Measurements from ENCODE around the gene CEP112.

The CEP112 gene

GRCh38 chr17:65918500-65918899 is 273.4 kb downstream of the CEP112 start:
- no peak for DNase-seq

- DNase-seq: no peak
Observed at GRCh38 chr17:65917560-65917959, 274.4 kb downstream of the CEP112 start.

- DNase-seq: no peak
Observed at GRCh38 chr17:65916425-65916824, 275.5 kb downstream of the CEP112 start.

- no peak for DNase-seq
Observed at GRCh38 chr17:65914784-65915342, 277.1 kb downstream of the CEP112 start.

- no peak for DNase-seq
Observed at GRCh38 chr17:65913326-65913850, 278.5 kb downstream of the CEP112 start.

- no peak for DNase-seq
Observed at GRCh38 chr17:65910836-65911235, 281.1 kb downstream of the CEP112 start.

GRCh38 chr17:65902831-65903522 is 289.0 kb downstream of the CEP112 start:
- DNase-seq: no peak

GRCh38 chr17:65902155-65902554 is 289.8 kb downstream of the CEP112 start:
- DNase-seq: no peak

GRCh38 chr17:65901394-65901793 is 290.5 kb downstream of the CEP112 start:
- DNase-seq: no peak

GRCh38 chr17:65900216-65900615 is 291.7 kb downstream of the CEP112 start:
- DNase-seq: no peak

GRCh38 chr17:65898651-65899050 is 293.3 kb downstream of the CEP112 start:
- DNase-seq: no peak

- no peak for DNase-seq
Observed at GRCh38 chr17:65896889-65897288, 295.0 kb downstream of the CEP112 start.

GRCh38 chr17:65895969-65896368 is 296.0 kb downstream of the CEP112 start:
- no peak for DNase-seq

- DNase-seq: no peak
Observed at GRCh38 chr17:65893692-65894279, 298.1 kb downstream of the CEP112 start.

GRCh38 chr17:65892912-65893377 is 299.0 kb downstream of the CEP112 start:
- DNase-seq: no peak

- DNase-seq: no peak
Observed at GRCh38 chr17:65891231-65891735, 300.6 kb downstream of the CEP112 start.

- no peak for DNase-seq
Observed at GRCh38 chr17:65888649-65889048, 303.3 kb downstream of the CEP112 start.

GRCh38 chr17:65886315-65887245 is 305.4 kb downstream of the CEP112 start:
- no peak for DNase-seq

GRCh38 chr17:65885541-65886312 is 306.2 kb downstream of the CEP112 start:
- DNase-seq: no peak

- no peak for DNase-seq
Observed at GRCh38 chr17:65876985-65877384, 314.9 kb downstream of the CEP112 start.

- DNase-seq: no peak
Observed at GRCh38 chr17:65868881-65869280, 323.1 kb downstream of the CEP112 start.

GRCh38 chr17:65867014-65867413 is 324.9 kb downstream of the CEP112 start:
- no peak for DNase-seq
